ENCODE measurements around the gene INSYN2A.

INSYN2A gene

GRCh38 chr10:127215866-127216265 is 19.5 kb upstream of the INSYN2A start:
- DNase-seq (ENCODE audit: extremely low read depth, low read depth): no peak
- no peak for TF ChIP-seq CTCF (IDR thresholded peaks at IDR 0.05; ENCODE audit: low read depth, low read length, missing control alignments)
- no peak overlapping the region for H3K4me3 ChIP-seq (replicated peaks; ENCODE audit: low read depth, low read length)

- no peak for DNase-seq (ENCODE audit: extremely low read depth, low read depth)
- no peak for TF ChIP-seq CTCF (IDR thresholded peaks at IDR 0.05; ENCODE audit: low read depth, low read length, missing control alignments)
- no peak overlapping the region for H3K4me3 ChIP-seq (replicated peaks; ENCODE audit: low read depth, low read length)
Observed at GRCh38 chr10:127210936-127211466, 14.6 kb upstream of the INSYN2A start.

GRCh38 chr10:127207081-127207480 is 10.7 kb upstream of the INSYN2A start:
- no peak for DNase-seq (ENCODE audit: extremely low read depth, low read depth)
- TF ChIP-seq CTCF (IDR thresholded peaks at IDR 0.05; ENCODE audit: low read depth, low read length, missing control alignments): no peak
- H3K4me3 ChIP-seq (replicated peaks; ENCODE audit: low read depth, low read length): no peak overlapping the region

GRCh38 chr10:127203067-127203466 is 6.7 kb upstream of the INSYN2A start:
- no peak overlapping the region for H3K4me3 ChIP-seq (replicated peaks; ENCODE audit: low read depth, low read length)
- TF ChIP-seq CTCF (IDR thresholded peaks at IDR 0.05; ENCODE audit: low read depth, low read length, missing control alignments): no peak
- no peak for DNase-seq (ENCODE audit: extremely low read depth, low read depth)

GRCh38 chr10:127200646-127201045 is 4.3 kb upstream of the INSYN2A start:
- DNase-seq (ENCODE audit: extremely low read depth, low read depth): no peak
- H3K4me3 ChIP-seq (replicated peaks; ENCODE audit: low read depth, low read length): no peak overlapping the region

GRCh38 chr10:127198721-127199120 is 2.3 kb upstream of the INSYN2A start:
- no peak for TF ChIP-seq CTCF (IDR thresholded peaks at IDR 0.05; ENCODE audit: low read depth, low read length, missing control alignments)
- no peak for DNase-seq (ENCODE audit: extremely low read depth, low read depth)
- no peak overlapping the region for H3K4me3 ChIP-seq (replicated peaks; ENCODE audit: low read depth, low read length)

More at GRCh38 chr10:127200646-127201045, 4.3 kb upstream of the INSYN2A start:
- TF ChIP-seq CTCF (IDR thresholded peaks at IDR 0.05; ENCODE audit: low read depth, low read length, missing control alignments): no peak

- DNase-seq (ENCODE audit: extremely low read depth, low read depth): no peak
- H3K4me3 ChIP-seq (replicated peaks; ENCODE audit: low read depth, low read length): no peak overlapping the region
- TF ChIP-seq CTCF (IDR thresholded peaks at IDR 0.05; ENCODE audit: low read depth, low read length, missing control alignments): no peak
Observed at GRCh38 chr10:127198307-127198706, 1.9 kb upstream of the INSYN2A start.
